Stomach (tissue), 9 donors: Measurements from ENCODE around the gene FAM124A. TPM values are rescaled to one million over a fixed set of nuclear protein-coding genes. Genes with fewer than 3 reads are reported as not detected.

Experiments
- DNase-seq, 2 donors: peaks; one replicate each; pipeline versions ENCODE4 v3.0.0 to v3.0.0-alpha.2; 2013 to 2019
- H3K27ac ChIP-seq, 5 donors: fragments of 200-600 bp in 4 of 5; sonication (generic) in 4 of 5; one replicate each; pipeline ENCODE4 v1.5.1; 2013 to 2019; ENCODE audit warnings: mild to moderate bottlenecking in 1 of 5, moderate library complexity in 1 of 5
- H3K27me3 ChIP-seq, 3 donors: fragments of 200-600 bp; sonication (generic); one replicate each; pipeline ENCODE4 v1.5.1; 2017 to 2019; ENCODE audit warnings: mixed run types in 1 of 3
- H3K36me3 ChIP-seq, 4 donors: fragments of 200-600 bp; sonication (generic); 1 replicate in 3 of 4; 2 replicates in 1 of 4; pipeline ENCODE4 v1.5.1; 2016 to 2019
- H3K4me1 ChIP-seq, 4 donors: fragments of 200-600 bp; sonication (generic); one replicate each; pipeline ENCODE4 v1.5.1; 2016 to 2019
- H3K4me3 ChIP-seq, 4 donors: fragments of 200-600 bp; sonication (generic) in 3 of 4; one replicate each; pipeline ENCODE4 v1.5.1; 2016 to 2019; ENCODE audit warnings: mild to moderate bottlenecking in 1 of 4
- H3K9me3 ChIP-seq, 4 donors: fragments of 200-600 bp; sonication (generic); one replicate each; pipeline ENCODE4 v1.5.1; 2016 to 2019
- EP300 ChIP-seq: sonication (generic); formaldehyde crosslinking; IDR thresholded peaks from one replicate; pipeline ENCODE4 v1.6.1; 2017; ENCODE audit warnings: antibody characterized with exemption
- POLR2A ChIP-seq, 4 donors: fragments of 450-650 bp; IDR thresholded peaks; one replicate each; pipeline ENCODE4 v1.6.1; 2016; ENCODE audit warnings: antibody characterized with exemption in 4 of 4, control low read depth in 2 of 4, mild to moderate bottlenecking in 1 of 4, moderate library complexity in 1 of 4
- POLR2AphosphoS5 ChIP-seq, 3 donors: sonication (generic); formaldehyde crosslinking; IDR thresholded peaks; one replicate each; pipeline ENCODE4 v1.6.1; 2016; ENCODE audit warnings: antibody characterized with exemption in 3 of 3
- WGBS, 5 donors: extraction: QIAGEN DNeasy Blood & Tissue Kit in 3 of 5; methylation state at CpG; one replicate each; pipeline versions ENCODE4 v1.1.5 to v1.1.7; 2013 to 2018; 5-methylcytosine and 5-hydroxymethylcytosine counted together
- intact Hi-C: fragments of 100-400 bp; cut with DNase I; formaldehyde crosslinking; loops from one replicate; pipeline ENCODE4 v1.15.1; 2023; ENCODE audit warnings: low total_unique reads
- polyA plus RNA-seq, 3 donors: library from polyadenylated mRNA; stranded (reverse); fragments of 200-250 nt; gene quantifications; one replicate each; pipeline ENCODE4 v1.2.3, GENCODE V29; 2013
- total RNA-seq, 5 donors: library from RNA; depleted of rRNA; stranded (reverse); fragments of >200 nt; gene quantifications; one replicate each; pipeline versions ENCODE4 v1.1.0 to v1.2.3, GENCODE V29; 2014 to 2016
- TF ChIP-seq, protein P1 (sequence below), 7 experiments: fragments of 450-650 bp in 4 of 7; fragments of 200-600 bp in 3 of 7; sonication (generic) in 3 of 7; IDR thresholded peaks; one replicate each; pipeline ENCODE4 v1.5.1; 2016 to 2019; ENCODE audit warnings: antibody characterized with exemption in 7 of 7, control low read depth in 2 of 7, mild to moderate bottlenecking in 1 of 7
- donor health status: healthy with polysubstance abuse.
- donor health status: Bipolar disorder and iron deficiency.
- donor health status: healthy.

FAM124A gene
- total and polyA plus RNA-seq, 8 donors: 0.46 to 21.0 (median 2.6) TPM

DNA sequence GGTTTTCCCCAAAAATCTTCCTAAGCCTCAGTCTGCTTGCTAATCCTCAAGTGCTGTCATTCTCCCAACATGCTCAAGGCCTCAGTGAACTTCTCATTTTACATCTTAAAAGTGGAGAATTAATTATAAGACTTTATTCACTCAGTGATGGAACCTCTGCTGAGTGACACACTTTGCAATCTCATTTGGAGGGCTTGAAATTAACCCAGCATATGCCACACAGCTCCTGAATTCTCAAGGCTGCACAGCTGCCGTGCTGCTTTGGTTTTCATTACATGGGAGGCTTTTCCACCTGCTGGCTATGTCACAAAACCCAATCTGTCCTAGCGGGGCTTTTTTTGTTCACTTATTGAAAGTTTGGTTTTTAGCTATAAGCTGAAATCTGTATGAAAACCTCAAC lies 89.0 kb downstream of the FAM124A start:
- no peak overlapping the region for H3K4me3 ChIP-seq
- intact Hi-C loops: no loop called here
- H3K27me3 ChIP-seq: no peaks in the 10 kb centered on the region
- 90 to 95% (median 93%) methylated on average over 2 of the region's 2 CpGs for WGBS, 5 donors
- no peak for TF ChIP-seq POLR2A (IDR thresholded peaks at IDR 0.05)
- no peak for TF ChIP-seq POLR2AphosphoS5 (IDR thresholded peaks at IDR 0.05)
- no peak for TF ChIP-seq EP300
- TF ChIP-seq, protein P1, sequence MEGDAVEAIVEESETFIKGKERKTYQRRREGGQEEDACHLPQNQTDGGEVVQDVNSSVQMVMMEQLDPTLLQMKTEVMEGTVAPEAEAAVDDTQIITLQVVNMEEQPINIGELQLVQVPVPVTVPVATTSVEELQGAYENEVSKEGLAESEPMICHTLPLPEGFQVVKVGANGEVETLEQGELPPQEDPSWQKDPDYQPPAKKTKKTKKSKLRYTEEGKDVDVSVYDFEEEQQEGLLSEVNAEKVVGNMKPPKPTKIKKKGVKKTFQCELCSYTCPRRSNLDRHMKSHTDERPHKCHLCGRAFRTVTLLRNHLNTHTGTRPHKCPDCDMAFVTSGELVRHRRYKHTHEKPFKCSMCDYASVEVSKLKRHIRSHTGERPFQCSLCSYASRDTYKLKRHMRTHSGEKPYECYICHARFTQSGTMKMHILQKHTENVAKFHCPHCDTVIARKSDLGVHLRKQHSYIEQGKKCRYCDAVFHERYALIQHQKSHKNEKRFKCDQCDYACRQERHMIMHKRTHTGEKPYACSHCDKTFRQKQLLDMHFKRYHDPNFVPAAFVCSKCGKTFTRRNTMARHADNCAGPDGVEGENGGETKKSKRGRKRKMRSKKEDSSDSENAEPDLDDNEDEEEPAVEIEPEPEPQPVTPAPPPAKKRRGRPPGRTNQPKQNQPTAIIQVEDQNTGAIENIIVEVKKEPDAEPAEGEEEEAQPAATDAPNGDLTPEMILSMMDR (IDR thresholded peaks at IDR 0.05): no peak
- no peaks in the 10 kb centered on the region for H3K36me3 ChIP-seq
- no peaks in the 10 kb centered on the region for H3K4me1 ChIP-seq
- H3K27ac ChIP-seq: no peak overlapping the region
- no peak for DNase-seq
- H3K9me3 ChIP-seq: no peaks in the 10 kb centered on the region

DNA sequence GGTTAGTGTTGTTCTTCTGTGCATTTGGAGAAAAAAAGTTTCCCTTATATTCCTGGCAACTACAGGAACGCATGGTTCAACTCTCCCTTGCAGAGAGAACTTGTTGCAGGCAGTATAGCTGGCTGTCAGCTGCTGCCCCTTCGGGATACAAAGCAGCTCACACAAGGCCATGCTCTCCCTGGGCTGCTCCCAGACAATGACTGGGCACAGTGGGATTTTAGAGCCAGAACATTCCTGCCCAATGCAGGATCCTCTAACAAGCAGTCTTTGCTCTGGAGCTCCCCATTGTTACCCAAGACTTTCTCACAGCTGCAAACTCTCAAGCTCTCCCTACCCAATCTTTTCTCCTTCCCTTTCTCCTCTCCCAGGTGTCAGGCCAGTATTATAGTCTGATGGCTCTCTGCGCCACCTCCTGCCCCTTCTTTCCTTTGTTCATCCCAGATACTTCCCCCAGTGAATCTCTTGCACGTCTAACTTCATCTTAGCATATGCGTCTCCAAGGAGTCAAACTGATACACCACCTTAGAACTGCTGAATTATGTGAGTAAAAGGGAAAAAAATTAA lies 89.8 kb downstream of the FAM124A start:
- DNase-seq: no peak
- H3K4me3 ChIP-seq: no peak overlapping the region
- TF ChIP-seq EP300 (no peak), POLR2A (IDR thresholded peaks at IDR 0.05) (no peak)
- H3K9me3 ChIP-seq: no peaks in the 10 kb centered on the region
- H3K36me3 ChIP-seq: no peaks in the 10 kb centered on the region
- WGBS, 5 donors: 87 to 91% (median 88%) methylated on average over 5 of the region's 5 CpGs
- no peaks in the 10 kb centered on the region for H3K4me1 ChIP-seq
- no peak overlapping the region for H3K27ac ChIP-seq
- intact Hi-C loops: no loop called here
- H3K27me3 ChIP-seq: no peaks in the 10 kb centered on the region

DNA sequence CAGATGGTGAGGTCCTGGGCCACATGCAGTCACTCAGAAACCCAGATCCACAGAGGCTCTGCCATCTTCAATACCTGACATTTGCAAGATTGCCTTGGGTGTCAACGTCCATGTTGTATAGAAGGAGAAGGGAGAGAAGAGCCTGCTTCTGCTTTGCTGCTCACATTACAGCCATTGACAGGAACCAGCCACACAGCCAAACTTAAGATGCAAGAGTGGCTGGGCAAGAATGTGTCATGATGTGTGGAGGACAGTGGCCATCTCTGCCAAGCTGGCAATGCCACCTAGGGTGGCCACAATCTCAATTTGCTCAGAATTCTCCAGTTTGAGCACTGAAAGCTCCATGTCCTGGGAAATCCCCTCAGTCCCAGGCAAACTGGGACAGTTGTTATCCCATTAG lies 91.4 kb downstream of the FAM124A start:
- Histone ChIP-seq H3K4me3 (no peak overlapping the region), H3K27me3 (no peaks in the 10 kb centered on the region), H3K4me1 (no peaks in the 10 kb centered on the region)

DNA sequence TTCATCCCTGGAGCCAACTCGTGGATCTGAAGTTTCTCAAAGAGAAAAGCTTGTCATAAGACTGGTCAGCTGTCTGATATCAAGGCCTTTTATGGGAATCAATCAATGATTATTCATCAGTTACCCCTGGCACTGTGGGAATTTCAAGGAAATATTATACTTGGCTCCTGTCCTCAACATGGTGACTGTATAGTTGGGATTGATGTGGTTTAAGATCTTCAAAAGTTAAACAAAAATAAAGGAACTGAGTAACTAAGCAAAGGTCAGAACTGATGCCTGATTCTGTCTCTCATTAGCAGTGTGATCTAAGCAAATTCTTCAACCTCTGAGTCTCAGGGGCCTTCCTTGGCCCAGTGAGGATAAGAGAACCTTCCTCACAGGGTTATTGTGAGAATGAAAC lies 95.1 kb downstream of the FAM124A start:
- H3K27me3 ChIP-seq: no peaks in the 10 kb centered on the region
- H3K9me3 ChIP-seq: no peaks in the 10 kb centered on the region
- no peaks in the 10 kb centered on the region for H3K4me1 ChIP-seq
- H3K36me3 ChIP-seq: no peaks in the 10 kb centered on the region
- 45 to 58% (median 46%) methylated on average over 1 of the region's 1 CpG for WGBS, 5 donors
- TF ChIP-seq POLR2AphosphoS5 (IDR thresholded peaks at IDR 0.05) (no peak), EP300 (no peak), POLR2A (IDR thresholded peaks at IDR 0.05) (no peak)
- TF ChIP-seq, protein P1 (IDR thresholded peaks at IDR 0.05): no peak
- no peak overlapping the region for H3K27ac ChIP-seq
- intact Hi-C loops: no loop called here
- no peak for DNase-seq
- H3K4me3 ChIP-seq: no peak overlapping the region

More for the DNA sequence above, 91.4 kb downstream of the FAM124A start:
- TF ChIP-seq POLR2A (IDR thresholded peaks at IDR 0.05) (no peak), EP300 (no peak), POLR2AphosphoS5 (IDR thresholded peaks at IDR 0.05) (no peak)
- TF ChIP-seq, protein P1 (IDR thresholded peaks at IDR 0.05): no peak
- no peak overlapping the region for H3K27ac ChIP-seq
- intact Hi-C loops: no loop called here
- H3K36me3 ChIP-seq: no peaks in the 10 kb centered on the region
- 67 to 86% (median 83%) methylated on average over 1 of the region's 1 CpG for WGBS, 5 donors
- no peak for DNase-seq
- H3K9me3 ChIP-seq: no peaks in the 10 kb centered on the region

DNA sequence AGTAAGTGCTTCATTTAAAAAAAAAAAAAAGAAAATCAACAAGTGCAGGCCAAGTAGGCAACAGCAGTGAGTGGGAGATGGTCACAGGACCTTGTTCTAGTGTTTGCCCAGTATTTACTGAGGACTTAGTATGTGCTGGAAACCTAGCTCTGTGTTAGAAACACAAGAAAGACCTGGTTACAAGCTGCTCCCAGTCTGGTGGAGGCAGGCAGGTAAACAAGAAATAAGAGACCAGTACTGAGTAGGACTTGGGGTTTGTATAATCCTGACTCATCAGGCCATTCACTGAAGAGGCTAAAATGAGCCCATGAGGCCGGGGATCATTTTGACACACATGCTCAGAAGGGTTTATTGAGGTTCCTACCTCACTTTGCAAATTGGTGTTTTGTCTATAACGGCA lies 95.8 kb downstream of the FAM124A start:
- H3K27ac ChIP-seq: no peak overlapping the region
- no peak for DNase-seq
- no peaks in the 10 kb centered on the region for H3K36me3 ChIP-seq
- intact Hi-C loops: no loop called here
- 85 to 96% (median 92%) methylated on average over 2 of the region's 2 CpGs for WGBS, 5 donors
- H3K4me3 ChIP-seq: no peak overlapping the region
- no peak for TF ChIP-seq POLR2AphosphoS5 (IDR thresholded peaks at IDR 0.05)
- TF ChIP-seq POLR2A (IDR thresholded peaks at IDR 0.05): no peak
- TF ChIP-seq, protein P1 (IDR thresholded peaks at IDR 0.05): no peak
- no peak for TF ChIP-seq EP300
- no peaks in the 10 kb centered on the region for H3K9me3 ChIP-seq
- no peaks in the 10 kb centered on the region for H3K27me3 ChIP-seq
- no peaks in the 10 kb centered on the region for H3K4me1 ChIP-seq
